ENCODE data around the gene SCG2.

The SCG2 gene

DNA sequence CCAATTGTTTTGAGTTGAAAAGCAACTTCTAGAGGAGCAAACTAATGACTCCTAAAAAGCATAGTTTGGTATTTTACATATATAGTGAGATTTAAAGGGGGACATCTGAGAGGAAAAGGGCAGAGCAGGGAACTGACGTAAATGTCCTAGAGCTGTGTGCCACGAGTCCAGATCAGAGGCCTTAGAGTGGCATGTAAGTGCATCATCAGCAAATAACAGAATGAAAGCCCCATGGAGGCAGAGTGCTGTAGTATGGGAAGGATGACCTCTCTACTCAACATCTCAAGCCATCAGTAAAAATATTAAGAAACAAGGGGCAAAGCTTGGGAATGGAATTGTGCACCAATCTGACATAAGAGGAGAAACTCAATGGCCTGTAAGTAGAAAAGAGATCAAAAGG lies 31.4 kb downstream of the SCG2 start:
- DNase-seq = no peak

DNA sequence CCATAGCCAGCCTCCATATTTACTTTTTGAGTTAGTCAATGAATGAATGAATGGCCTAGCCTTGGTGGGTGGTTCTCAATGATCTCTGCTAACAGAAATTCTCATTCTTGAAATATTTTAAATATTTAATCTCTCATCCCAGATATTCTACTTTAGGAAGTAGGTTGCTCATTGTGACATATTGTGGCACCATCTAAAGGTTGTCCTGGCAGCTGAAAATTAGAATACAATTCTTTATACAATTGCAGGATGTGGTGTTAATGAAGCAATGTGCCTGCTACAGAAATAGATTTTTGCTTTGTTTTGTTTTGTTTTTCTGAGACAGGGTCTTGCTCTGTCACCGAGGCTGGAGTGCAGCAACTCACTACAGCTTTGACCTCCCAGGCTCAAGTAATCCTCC lies 35.8 kb downstream of the SCG2 start:
- DNase-seq = no peak

DNA sequence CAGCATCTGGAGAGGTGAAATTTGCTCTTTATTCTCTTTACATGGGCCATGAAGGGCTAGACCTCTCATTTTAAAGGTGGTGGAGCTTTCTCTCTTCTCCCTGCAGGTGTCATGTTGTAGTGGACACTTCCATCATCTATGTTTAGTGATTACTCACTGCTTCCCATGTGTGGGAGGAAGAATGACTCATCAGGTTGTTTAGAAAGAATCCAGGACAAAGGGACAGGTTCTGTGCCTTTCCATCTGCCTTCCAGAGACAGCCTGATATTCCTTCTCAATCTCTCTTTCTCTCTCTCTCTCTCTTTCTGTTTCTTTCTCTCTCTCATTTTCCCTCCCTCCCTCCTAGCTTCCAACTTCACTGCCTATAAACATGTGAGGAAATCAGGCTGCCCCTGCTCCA lies 38.7 kb downstream of the SCG2 start:
- DNase-seq = no peak

DNA sequence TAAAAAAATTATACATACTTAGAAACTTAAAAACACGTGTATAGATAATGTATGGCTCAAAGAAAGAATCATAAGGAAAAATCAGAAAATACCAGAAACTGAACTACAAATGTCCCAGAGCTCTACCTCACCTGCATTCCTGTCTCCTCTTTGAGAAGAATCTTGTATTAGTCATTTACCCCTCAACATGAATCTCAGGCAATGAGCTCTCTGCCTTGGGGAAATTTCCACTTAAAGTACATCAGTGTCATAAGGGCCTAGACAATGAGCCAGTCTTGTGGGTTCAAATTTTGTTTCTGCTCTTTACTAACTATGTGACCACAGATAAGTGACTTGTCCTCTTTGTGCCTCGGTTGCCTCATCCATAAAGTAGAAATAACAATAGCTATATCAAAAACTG lies 40.1 kb downstream of the SCG2 start:
- no peak for DNase-seq

DNA sequence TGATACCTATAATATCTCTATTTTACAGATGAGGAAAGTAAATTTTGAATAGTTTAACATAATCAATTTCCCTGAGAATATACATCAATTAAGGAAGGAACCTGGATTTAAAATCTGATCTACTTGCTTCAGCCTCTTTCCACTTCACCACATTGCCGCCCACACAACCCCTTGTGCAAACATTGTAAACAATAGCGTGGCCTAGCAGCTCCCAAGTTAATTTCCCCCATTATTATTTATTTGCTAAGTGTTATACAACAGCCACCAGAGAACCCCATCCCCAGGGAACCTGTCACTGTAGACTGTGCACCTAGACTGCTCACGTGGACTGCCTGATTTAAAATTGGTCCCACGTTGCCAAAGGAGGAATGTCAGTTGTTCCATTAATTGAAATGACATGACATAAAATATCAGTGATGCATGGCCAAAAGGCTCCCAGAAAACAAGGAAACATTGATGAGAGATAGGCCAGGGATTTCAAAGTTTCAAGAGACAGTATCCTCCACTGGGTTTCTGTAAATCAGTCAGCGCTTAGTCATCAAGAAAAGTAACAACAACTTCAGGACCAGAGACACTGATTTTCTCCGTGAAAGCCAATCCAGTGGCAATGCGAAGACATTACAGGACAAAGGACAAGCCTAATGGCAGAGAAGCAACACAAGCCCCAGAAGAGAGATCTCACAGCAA lies 41.3 kb downstream of the SCG2 start:
- no peak for DNase-seq

DNA sequence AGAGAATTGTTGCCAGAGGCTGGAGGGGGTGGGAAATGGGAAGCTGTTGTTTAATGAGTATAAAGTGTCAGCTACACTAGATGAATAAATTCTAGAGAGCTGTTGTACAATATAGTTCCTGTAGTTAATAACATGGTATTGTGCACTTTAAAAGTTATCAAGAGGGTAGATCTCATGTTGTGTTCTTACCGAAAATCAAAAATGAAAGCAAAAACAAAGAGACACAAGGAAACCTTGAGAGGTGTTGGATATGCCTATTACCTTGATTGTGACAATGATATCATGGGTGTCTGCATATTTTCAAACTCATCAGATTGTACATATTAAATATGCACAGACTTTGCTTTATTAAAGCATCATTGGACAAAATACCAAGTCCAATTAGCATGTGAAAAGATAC lies 43.2 kb downstream of the SCG2 start:
- no peak for DNase-seq

DNA sequence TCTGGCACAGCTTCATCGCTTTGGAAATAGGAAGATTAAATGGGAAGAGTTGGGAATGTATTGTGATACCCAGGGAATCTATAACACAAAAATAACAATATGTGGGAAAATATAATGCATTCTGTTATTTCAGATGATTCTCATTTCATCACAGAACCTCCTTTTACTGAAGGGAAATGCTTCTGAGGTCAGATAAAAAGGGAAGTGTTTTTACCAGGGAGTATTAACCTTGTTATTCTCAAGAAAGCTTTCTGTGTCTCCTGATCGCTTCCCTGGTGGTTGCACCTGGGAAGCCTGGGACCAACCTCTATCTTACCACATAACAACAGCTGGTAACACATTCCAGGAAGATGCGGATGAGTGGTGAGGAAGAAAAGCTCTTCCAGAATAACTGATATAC lies 47.2 kb downstream of the SCG2 start:
- DNase-seq = no peak

DNA sequence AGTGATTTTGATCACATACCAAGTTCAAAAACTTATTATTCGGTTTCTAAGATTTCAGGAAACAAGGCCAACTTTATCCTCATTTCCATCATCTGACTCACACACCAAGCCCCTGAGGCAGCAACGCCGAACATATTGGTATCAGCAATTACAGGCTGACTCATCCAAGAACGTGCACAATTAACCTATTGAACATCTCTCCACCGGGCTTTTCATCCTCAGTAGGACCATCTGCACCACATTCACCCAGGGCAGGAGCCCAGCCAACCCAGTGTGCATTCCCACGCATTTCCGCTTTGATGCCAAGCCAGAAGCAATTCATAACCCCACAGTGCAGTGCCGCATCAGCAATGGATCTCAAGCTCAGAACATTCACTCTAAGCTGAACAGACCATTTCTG lies 52.9 kb downstream of the SCG2 start:
- no peak for DNase-seq

DNA sequence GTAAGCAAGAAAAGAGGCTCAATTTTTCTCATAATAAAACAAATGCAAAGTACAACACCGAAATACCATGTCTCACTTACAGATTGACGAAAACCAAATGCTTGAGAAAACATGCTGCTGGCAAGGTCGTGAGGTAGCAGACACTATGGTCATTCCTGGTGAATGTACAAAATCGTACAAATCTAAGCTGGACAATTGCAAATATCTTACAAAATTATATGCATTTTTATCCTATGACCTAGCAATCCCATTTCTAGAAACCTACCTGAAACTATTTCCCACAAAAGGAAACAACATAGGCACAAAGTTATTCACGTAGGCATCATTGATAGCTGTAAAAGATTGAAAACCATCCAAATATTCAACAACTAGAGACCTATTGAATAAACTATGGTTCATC lies 54.0 kb downstream of the SCG2 start:
- DNase-seq = no peak
